Tongue (tissue), 2 donors: ENCODE measurements around the gene KIAA0825. TPM values are rescaled to one million over a fixed set of nuclear protein-coding genes. Genes with fewer than 3 reads are reported as not detected.
"Not testable (repeated sequence)": the region's sequence is repeated elsewhere in the genome, so short reads cannot be mapped to it uniquely, and the experiment has no call there.

Experiments used
- DNase-seq: peaks from one replicate; pipeline ENCODE4 v3.0.0-alpha.2; 2015
- total RNA-seq: library from RNA; depleted of rRNA; stranded (reverse); fragments of >200 nt; gene quantifications from one replicate; pipeline ENCODE4 v1.2.3, GENCODE V29; 2014

KIAA0825 gene
- total RNA-seq, 1 donor from 2014 or later = 13.1 TPM

DNA sequence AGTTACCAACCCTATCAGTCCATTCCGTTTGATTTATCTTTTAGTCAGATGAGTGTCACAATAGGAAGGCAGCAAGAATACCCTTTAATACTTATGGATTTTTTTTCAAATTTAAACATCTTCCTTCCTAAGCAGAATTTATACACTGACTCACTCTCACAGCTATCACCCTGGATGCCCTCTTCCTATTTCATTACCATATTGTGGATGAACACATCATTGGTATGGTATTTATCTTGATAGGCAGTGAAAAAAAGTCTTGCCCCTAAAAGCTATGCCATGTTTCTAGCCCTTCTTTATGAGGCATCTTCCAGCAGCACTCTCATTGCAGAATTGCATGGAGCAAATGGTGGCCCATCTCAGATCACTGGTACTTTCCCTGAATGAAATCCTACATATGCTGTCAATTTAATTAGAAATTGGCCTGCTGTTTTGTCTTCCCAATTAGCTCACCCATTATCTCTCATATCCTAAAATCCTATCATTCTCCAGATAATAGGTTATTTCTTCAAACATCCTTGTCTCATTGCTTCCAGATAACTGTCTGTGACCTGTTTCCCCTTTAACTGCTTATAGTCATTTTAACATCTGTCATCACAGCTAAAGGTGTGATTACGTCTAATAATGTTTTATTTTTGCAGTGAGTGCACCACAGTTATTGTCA, 443.5 kb downstream of the KIAA0825 start:
- no peak for DNase-seq

DNA sequence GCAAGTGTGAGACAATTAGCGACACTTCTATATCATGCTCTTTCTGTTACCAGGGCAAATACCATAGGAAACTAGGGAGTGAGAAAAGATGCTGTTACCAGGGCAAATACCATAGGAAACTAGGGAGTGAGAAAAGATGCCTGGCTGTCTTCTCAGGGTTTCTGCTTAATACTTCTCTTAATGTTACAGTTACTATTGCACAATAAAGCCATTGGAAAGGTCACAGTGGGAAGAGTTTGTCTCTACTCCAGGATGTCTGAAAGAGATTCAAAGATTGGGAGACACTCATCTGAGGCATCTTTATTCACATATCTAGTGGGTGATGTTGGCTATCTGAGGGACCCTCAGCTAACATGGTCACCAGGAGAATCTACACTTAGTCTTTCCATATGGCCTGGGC, 445.3 kb downstream of the KIAA0825 start:
- no peak for DNase-seq

DNA sequence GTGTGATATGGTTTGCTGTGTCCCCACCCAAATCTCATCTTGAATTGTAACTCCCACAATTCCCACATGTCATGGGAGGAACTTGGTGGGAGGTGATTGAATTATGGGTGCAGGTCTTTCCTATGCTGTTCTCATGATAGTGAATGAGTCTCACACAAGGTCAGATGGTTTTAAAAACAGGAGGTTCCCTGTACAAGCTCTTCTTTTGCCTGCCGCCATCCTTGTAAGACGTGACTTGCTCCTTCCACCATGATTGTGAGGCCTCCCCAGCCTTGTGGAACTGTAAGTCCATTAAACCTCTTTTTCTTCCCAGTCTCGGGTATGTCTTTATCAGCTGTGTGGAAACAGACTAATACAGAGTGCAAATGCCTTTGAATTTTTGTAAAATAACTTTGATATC, 447.3 kb downstream of the KIAA0825 start:
- DNase-seq = not testable (repeated sequence)

DNA sequence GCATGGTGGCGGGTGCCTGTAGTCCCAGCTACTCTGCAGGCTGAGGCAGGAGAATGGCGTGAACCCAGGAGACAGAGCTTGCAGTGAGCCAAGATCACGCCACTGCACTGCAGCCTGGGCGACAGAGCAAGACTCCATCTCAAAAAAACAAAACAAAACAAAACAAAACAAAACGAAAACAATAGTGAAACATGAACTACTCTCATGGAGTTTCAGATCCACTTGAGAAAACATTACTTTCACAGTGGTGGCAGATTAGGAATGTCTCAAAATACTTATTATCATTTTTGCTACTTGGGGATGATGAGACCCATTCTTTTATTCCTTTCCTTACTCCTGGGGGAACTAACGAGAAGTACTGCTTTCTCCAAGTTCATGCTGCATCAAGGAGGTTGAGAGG, 448.2 kb downstream of the KIAA0825 start:
- DNase-seq = not testable (repeated sequence)

- DNase-seq = no peak
Measured at GRCh38 chr5:94168151-94168550, 450.3 kb downstream of the KIAA0825 start.

DNA sequence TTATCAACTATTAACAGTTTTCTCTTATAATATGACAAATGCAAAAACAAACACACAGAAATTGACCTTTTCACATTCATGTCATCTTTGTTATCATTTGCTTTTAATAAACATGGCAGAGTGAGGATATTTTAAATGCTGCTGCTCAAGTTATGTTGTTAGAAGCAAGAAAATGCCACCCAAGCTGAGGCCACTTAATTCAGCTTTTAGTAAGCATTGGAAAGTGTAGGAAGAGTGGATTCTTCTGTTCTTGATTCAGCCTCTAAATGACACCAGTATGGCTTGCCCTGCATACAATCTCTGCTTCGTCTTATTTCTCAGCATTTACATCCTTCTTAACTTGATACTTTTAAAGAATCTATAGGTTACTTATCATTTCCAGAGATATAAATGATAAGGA, 456.6 kb downstream of the KIAA0825 start:
- DNase-seq = no peak

- DNase-seq = no peak
Measured at GRCh38 chr5:94159144-94159543, 459.3 kb downstream of the KIAA0825 start.

GRCh38 chr5:94157704-94158539, 460.5 kb downstream of the KIAA0825 start:
- DNase-seq = no peak

GRCh38 chr5:94154672-94155071, 463.7 kb downstream of the KIAA0825 start:
- no peak for DNase-seq

DNA sequence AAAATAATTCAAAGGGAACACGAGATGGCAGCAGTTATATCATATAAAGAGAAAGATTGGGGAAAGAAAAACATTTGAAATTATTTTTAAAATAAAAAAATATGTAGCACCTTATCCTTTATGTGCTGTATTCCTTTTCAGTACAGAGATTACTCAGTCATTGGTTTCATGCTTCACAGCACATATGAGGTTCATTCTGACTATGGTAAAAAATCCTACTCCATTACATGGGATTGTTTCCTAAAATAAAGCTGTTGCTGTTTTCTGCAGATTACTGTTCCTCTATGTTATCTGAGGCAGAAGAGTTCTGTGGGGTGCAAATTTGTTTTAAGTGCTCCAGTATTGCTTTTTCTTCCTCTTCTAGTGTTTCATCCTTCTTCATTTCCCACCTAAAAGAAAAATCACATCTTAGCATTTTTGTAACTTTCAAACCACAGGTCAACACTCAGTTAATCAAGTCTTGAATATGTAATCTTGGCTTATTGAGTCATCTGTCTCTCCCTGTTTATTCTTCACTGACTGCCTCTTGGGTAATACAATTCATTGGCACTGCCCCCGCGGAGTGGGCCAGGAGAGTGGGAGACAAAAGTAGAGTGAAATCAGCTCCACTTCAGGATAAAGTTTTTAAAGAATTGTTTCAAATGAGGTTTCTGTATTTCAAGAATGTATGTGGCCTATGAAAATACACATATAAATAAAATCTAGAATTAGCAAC, 464.5 kb downstream of the KIAA0825 start:
- no peak for DNase-seq

DNA sequence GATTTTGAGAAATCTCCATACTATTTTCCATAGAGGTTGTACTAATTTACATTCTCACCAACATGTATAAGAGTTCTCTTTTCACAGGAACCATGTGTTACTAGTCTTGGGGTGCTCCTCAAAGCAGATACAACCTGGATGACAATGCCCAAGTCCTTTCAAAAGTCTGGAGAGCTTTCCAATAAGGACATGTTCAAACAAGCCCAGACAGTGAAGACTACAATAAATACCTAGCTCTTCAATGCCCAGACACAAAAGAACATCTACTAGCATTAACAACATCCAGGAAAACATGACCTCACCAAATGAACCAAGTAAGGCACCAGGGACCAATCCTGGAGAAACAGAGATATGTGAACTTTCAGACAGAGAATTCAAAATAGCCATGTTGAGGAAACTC, 474.8 kb downstream of the KIAA0825 start:
- DNase-seq = not testable (repeated sequence)

GRCh38 chr5:94140300-94140699, 478.1 kb downstream of the KIAA0825 start:
- no peak for DNase-seq

- no peak for DNase-seq
Measured at GRCh38 chr5:94130077-94130476, 488.3 kb downstream of the KIAA0825 start.

GRCh38 chr5:94125107-94125506, 493.3 kb downstream of the KIAA0825 start:
- DNase-seq = no peak

- DNase-seq = not testable (repeated sequence)
Measured at GRCh38 chr5:94116317-94116716, 502.1 kb downstream of the KIAA0825 start.

DNA sequence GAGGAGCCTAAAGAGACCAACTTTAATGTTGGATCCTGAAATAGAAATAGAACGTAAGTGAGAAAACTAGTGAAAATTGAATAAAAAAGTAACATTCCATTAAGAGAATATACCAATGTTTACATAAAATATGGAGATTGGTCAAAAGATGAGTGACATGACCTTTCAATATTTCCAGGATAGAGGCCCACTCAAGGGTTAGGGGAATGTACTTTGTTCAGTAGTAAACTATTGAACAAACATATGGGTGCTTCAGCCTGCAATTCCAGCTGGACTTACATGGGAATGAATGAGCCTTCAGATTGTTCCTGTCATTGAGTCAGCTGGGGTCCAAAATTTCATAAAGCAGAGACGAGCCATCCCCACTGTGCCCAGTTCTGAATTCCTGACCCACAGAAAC, 505.3 kb downstream of the KIAA0825 start:
- no peak for DNase-seq

DNA sequence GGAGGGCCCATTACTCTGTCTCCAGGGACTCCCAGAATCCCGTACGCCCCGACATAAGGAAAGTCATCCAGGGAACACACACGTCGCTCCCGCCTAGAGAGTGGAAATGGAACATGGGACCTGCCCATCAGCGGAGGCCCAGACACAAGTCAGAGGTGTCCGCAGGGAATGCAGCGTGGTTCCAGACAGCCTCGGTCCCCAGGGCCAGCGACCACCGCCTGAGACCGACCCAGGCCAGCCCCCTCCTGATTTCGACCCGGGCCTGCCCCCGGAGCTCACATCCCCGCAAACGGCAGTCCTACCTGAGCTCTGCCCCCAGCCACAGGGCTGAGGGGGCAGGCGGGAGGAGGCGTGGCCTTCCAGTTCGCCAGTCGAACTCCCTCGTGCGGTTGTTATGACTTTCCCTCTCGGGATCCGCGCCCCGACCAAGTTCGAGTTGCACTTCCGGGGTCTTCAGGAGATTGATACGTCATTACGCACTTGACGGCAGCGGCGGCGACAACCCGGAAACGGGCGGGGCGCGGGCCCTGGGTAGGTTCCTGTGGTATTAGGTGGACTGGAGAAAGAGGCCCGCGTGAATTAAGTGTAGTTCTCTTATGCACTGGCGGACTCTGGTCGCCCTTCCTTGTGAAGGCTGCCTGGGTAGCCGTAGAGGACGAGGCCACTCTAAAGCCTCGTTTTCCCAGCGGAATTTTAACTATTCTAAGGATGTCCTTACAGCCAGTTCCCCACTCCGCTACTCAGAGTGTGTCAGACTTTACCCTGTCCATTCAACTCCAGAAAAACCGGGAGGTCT, 507.0 kb downstream of the KIAA0825 start:
- DNase-seq = peak; percentile 96

- DNase-seq = no peak
Measured at GRCh38 chr5:94103514-94104245, 514.7 kb downstream of the KIAA0825 start.
